ENCODE data around the gene C14orf119. TPM values are rescaled to one million over a fixed set of nuclear protein-coding genes. Genes with fewer than 3 reads are reported as not detected.

The C14orf119 gene
- total and polyA plus RNA-seq, 9 of the 15 experiments (the other 6 are each of a cell fraction or from before 2014, with no cell fraction given) = 36.7 to 251 (median 51.8) TPM

- ATAC-seq = no peak
- Histone ChIP-seq H2AFZ (ENCODE audit: low read depth, low read length) (no peak overlapping the region), H3K36me3 (ENCODE audit: control insufficient read depth, insufficient read depth, low read length) (peaks cover 7% of the 10 kb centered on the region; the same call in 1 of the 3 replicates), H3K9me1 (ENCODE audit: control insufficient read depth, insufficient read depth, low read length) (no peaks in the 10 kb centered on the region), H3K9ac (ENCODE audit: insufficient read depth in 1 of 2, low read depth in 2 of 2, low read length in 2 of 2) (no peak overlapping the region; a peak in 1 of 4 replicates), H3K4me2 (ENCODE audit: insufficient read depth, low read length) (no peak overlapping the region), H3K27me3 (ENCODE audit: control insufficient read depth in 2 of 2, insufficient read depth in 2 of 2, low read length in 2 of 2) (no peaks in the 10 kb centered on the region), H3K4me1 (replicated peaks in 1 of 2; ENCODE audit: control insufficient read depth in 2 of 2, insufficient read depth in 2 of 2, low read length in 2 of 2) (peaks cover 24 to 30% of the 10 kb centered on the region in 2 experiments), H4K20me1 (replicated peaks; ENCODE audit: control insufficient read depth, insufficient read depth, low read length) (no peaks in the 10 kb centered on the region), H3K79me2 (ENCODE audit: control insufficient read depth, insufficient read depth, low read length) (no peaks in the 10 kb centered on the region), H3K9me3 (replicated peaks; ENCODE audit: control insufficient read depth, insufficient read depth, low read depth, low read length) (no peaks in the 10 kb centered on the region), H3K27ac (ENCODE audit: extremely low read depth, low read depth, low read length) (no peak overlapping the region), H3K4me3 (no peak overlapping the region)
- 63% methylated on average over 5 of the region's 5 CpGs for WGBS (ENCODE audit: insufficient coverage, low coverage, missing lambda C conversion rate)
- TF ChIP-seq MCM5 (IDR thresholded peaks at IDR 0.05; ENCODE audit: low read depth) = no peak
- no peak for TF ChIP-seq GTF2E2 (tag; IDR thresholded peaks at IDR 0.05)
- no peak for TF ChIP-seq RBM14 (IDR thresholded peaks at IDR 0.05; ENCODE audit: borderline replicate concordance, insufficient read depth, low read depth, low read length)
- no peak for TF ChIP-seq ZNF764 (CRISPR knock-in tag; IDR thresholded peaks at IDR 0.05; ENCODE audit: low read depth)
- TF ChIP-seq CC2D1A (IDR thresholded peaks at IDR 0.05) = no peak
- TF ChIP-seq NFYB (IDR thresholded peaks at IDR 0.05; ENCODE audit: extremely low read depth, insufficient read length) = no peak
- no peak for TF ChIP-seq MEIS2 (IDR thresholded peaks at IDR 0.05; ENCODE audit: partially characterized antibody)
- no peak for TF ChIP-seq ZBED1 (IDR thresholded peaks at IDR 0.05)
- TF ChIP-seq TEAD2 (tag; IDR thresholded peaks at IDR 0.05) = no peak
- TF ChIP-seq SUPT5H (IDR thresholded peaks at IDR 0.05) = no peak
- no peak for TF ChIP-seq ARHGAP35 (IDR thresholded peaks at IDR 0.05; ENCODE audit: partially characterized antibody)
- TF ChIP-seq ZNF436 (CRISPR knock-in tag; IDR thresholded peaks at IDR 0.05) = no peak
- no peak for TF ChIP-seq SIN3B (IDR thresholded peaks at IDR 0.05; ENCODE audit: low read depth)
- no peak for TF ChIP-seq HOXB6 (CRISPR knock-in tag; IDR thresholded peaks at IDR 0.05; ENCODE audit: borderline replicate concordance)
- TF ChIP-seq RBM15 (IDR thresholded peaks at IDR 0.05; ENCODE audit: insufficient read depth, low read length) = no peak
- DNase-seq (ENCODE audit: extremely low read depth in 1 of 4, low spot score in 3 of 4) = no peak
- intact Hi-C loops (cut with micrococcal nuclease) (no loop called here), in situ Hi-C loops (cut with MboI) (no loop called here)
- ChIA-PET POLR2A (no interaction called here), CTCF (ENCODE audit: low intra/inter-chr PET ratio) (no interaction called here)
- no TSS peak for BruUV-seq (replicated peaks)
- no peak for FAIRE-seq
Observed at GRCh38 chr14:23131482-23131881, 36.2 kb downstream of the C14orf119 start.

All from K562 (cell line).